ENCODE measurements around the gene CAMK1D.

GRCh38 chr10:12689893-12690292, 340.5 kb downstream of the CAMK1D start:
- TF ChIP-seq POLR2A (IDR thresholded peaks at IDR 0.05) (no peak), CTCF (IDR thresholded peaks at IDR 0.05) (no peak)
